HEK293T (cell line): Measurements from ENCODE around the gene KRT85.

Experiments
- ARNT ChIP-seq: fragments of 450-650 bp; IDR thresholded peaks from 2 replicates; pipeline ENCODE4 v1.6.1; 2017; ENCODE audit warnings: mild to moderate bottlenecking
- BHLHE40 ChIP-seq: fragments of 450-650 bp; IDR thresholded peaks from 2 replicates; pipeline ENCODE4 v1.6.1; 2016; ENCODE audit warnings: mild to moderate bottlenecking, moderate library complexity, borderline replicate concordance
- ELF4 ChIP-seq: fragments of 450-650 bp; IDR thresholded peaks from 2 replicates; pipeline ENCODE4 v1.6.1; 2017; ENCODE audit warnings: antibody characterized with exemption
- FOXA1 ChIP-seq: fragments of 450-650 bp; IDR thresholded peaks from 2 replicates; pipeline ENCODE4 v1.6.1; 2016; ENCODE audit warnings: mild to moderate bottlenecking
- FOXK2 ChIP-seq: fragments of 450-650 bp; IDR thresholded peaks from 2 replicates; pipeline ENCODE4 v1.6.1; 2016; ENCODE audit warnings: mild to moderate bottlenecking
- HDGF ChIP-seq: fragments of 450-650 bp; IDR thresholded peaks from 2 replicates; pipeline ENCODE4 v1.6.1; 2017; ENCODE audit warnings: antibody characterized with exemption, borderline replicate concordance
- L3MBTL2 ChIP-seq: fragments of 450-650 bp; conservative IDR thresholded peaks from 2 replicates; pipeline ENCODE4 v1.6.1; 2016; ENCODE audit warnings: mild to moderate bottlenecking
- LEF1 ChIP-seq: fragments of 450-650 bp; IDR thresholded peaks from 2 replicates; pipeline ENCODE4 v1.6.1; 2017; ENCODE audit warnings: mild to moderate bottlenecking, borderline replicate concordance
- NFRKB ChIP-seq: fragments of 450-650 bp; IDR thresholded peaks from 2 replicates; pipeline ENCODE4 v1.6.1; 2016; ENCODE audit warnings: mild to moderate bottlenecking, moderate library complexity
- SUZ12 ChIP-seq: fragments of 450-650 bp; IDR thresholded peaks from 2 replicates; pipeline ENCODE4 v1.6.1; 2016; ENCODE audit warnings: mild to moderate bottlenecking
- TARDBP ChIP-seq: fragments of 450-650 bp; IDR thresholded peaks from 2 replicates; pipeline ENCODE4 v1.6.1; 2016
- ZNF384 ChIP-seq: fragments of 450-650 bp; IDR thresholded peaks from 2 replicates; pipeline ENCODE4 v1.6.1; 2016

- no peak for TF ChIP-seq L3MBTL2
- TF ChIP-seq ELF4, result no peak
- no peak for TF ChIP-seq NFRKB
- TF ChIP-seq SUZ12, result no peak
- TF ChIP-seq FOXK2, result no peak
- no peak for TF ChIP-seq ZNF384
- TF ChIP-seq LEF1, result no peak
- TF ChIP-seq ARNT, result no peak
- no peak for TF ChIP-seq BHLHE40
- TF ChIP-seq TARDBP, result no peak
- no peak for TF ChIP-seq FOXA1
- no peak for TF ChIP-seq HDGF
Measured at GRCh38 chr12:52385226-52385702, 18.0 kb upstream of the KRT85 start, which contains the start of gene KRT84.
